HCT116 (cell line): Measurements from ENCODE around the gene PEX26. TPM values are rescaled to one million over a fixed set of nuclear protein-coding genes. Genes with fewer than 3 reads are reported as not detected.

Experiments used
- ATAC-seq: fragments of 200-7000 bp; cut with Tn5 transposase; 2 replicates; pipeline ENCODE4 v1.9.1; 2020; ENCODE audit warnings: mild to moderate bottlenecking, moderate library complexity
- BruUV-seq: library from RNA; stranded (reverse); fragments of 400-500 nt; replicated peaks from 2 replicates; lab custom pipeline; 2021; lab: Mats Ljungman, UMichigan
- CTCF ChIA-PET: fragments of 300-600 bp; sonication (Branson Sonifier 250); formaldehyde crosslinking; loops from one replicate; lab custom pipeline; 2021; ENCODE audit warnings: antibody characterized with exemption; lab: Charles Lee
- POLR2A ChIA-PET: fragments of 300-600, 350-600 bp; sonication (Branson Sonifier 250); formaldehyde crosslinking; loops from one replicate; lab custom pipeline; 2021; ENCODE audit warnings: antibody characterized with exemption; lab: Charles Lee
- RAD21 ChIA-PET, 2 experiments: fragments of 300-600 bp; sonication (Branson Sonifier 250); formaldehyde crosslinking; loops; one replicate each; lab custom pipeline; 2023; ENCODE audit warnings: low total read pairs in 2 of 2; ENCODE audit not compliant: uncharacterized antibody in 2 of 2, unreplicated experiment in 2 of 2, low non-redundant PET in 1 of 2; lab: Charles Lee
- DNase-seq: peaks from one replicate; pipeline ENCODE4 v3.0.0-alpha.2; 2010; ENCODE audit warnings: low read depth, low spot score
- H2AFZ ChIP-seq: fragments of 200-600 bp; shearing (Covaris generic), sonication (generic); 2 replicates; pipeline ENCODE4 v1.6.1; 2017; ENCODE audit warnings: low read depth, mixed run types, mixed read lengths, antibody characterized with exemption, low read length; ENCODE audit not compliant: poor library complexity, severe bottlenecking
- H3K27ac ChIP-seq: 2 replicates; pipeline ENCODE4 v1.5.1; 2012; ENCODE audit warnings: low read depth, low read length
- H3K27me3 ChIP-seq: fragments of 200-600 bp; sonication (generic); 2 replicates; pipeline ENCODE4 v1.6.1; 2016; ENCODE audit warnings: mixed run types, low read length, mixed read lengths; ENCODE audit not compliant: insufficient read depth
- H3K36me3 ChIP-seq, 2 experiments: fragments of 200-500 bp in 1 of 2; fragments of 200-600 bp in 1 of 2; sonication (Bioruptor generic) in 1 of 2; sonication (generic) in 1 of 2; 2 replicates each; pipeline versions ENCODE4 v1.5.1 to v1.6.1; 2014 to 2016; ENCODE audit warnings: low read length in 2 of 2, inconsistent platforms in 1 of 2, mixed read lengths in 1 of 2, mixed run types in 1 of 2; ENCODE audit not compliant: insufficient read depth in 2 of 2, control insufficient read depth in 1 of 2
- H3K4me1 ChIP-seq, 2 experiments: fragments of 200-600 bp in 1 of 2; sonication (generic) in 1 of 2; 2 replicates each; pipeline versions ENCODE4 v1.5.1 to v1.6.1; 2012 to 2017; ENCODE audit warnings: low read length in 2 of 2, inconsistent platforms in 1 of 2, mild to moderate bottlenecking in 1 of 2, mixed read lengths in 1 of 2, mixed run types in 1 of 2, moderate library complexity in 1 of 2; ENCODE audit not compliant: insufficient read depth in 2 of 2, control insufficient read depth in 1 of 2
- H3K4me2 ChIP-seq: fragments of 200-600 bp; sonication (generic); 2 replicates; pipeline ENCODE4 v1.6.1; 2017; ENCODE audit warnings: mixed run types, low read length, mixed read lengths
- H3K4me3 ChIP-seq, 2 experiments: fragments of 200-600 bp in 1 of 2; sonication (generic) in 1 of 2; replicated peaks in 1 of 2; 2 replicates each; pipeline ENCODE4 v1.5.1; 2011 to 2016; ENCODE audit warnings: low read length in 2 of 2, control low read depth in 1 of 2, low read depth in 1 of 2, mild to moderate bottlenecking in 1 of 2, mixed read lengths in 1 of 2, mixed run types in 1 of 2
- H3K79me2 ChIP-seq: fragments of 200-600 bp; sonication (generic); 2 replicates; pipeline ENCODE4 v1.6.1; 2017; ENCODE audit warnings: mild to moderate bottlenecking, mixed run types, low read length, moderate library complexity, mixed read lengths; ENCODE audit not compliant: insufficient read depth
- H3K9ac ChIP-seq: fragments of 200-600 bp; sonication (generic); 2 replicates; pipeline ENCODE4 v1.6.1; 2016; ENCODE audit warnings: low read length, mixed read lengths
- H3K9me2 ChIP-seq: fragments of 200-600 bp; sonication (generic), shearing (Covaris generic); 2 replicates; pipeline ENCODE4 v1.6.1; 2017; ENCODE audit warnings: mixed run types, mild to moderate bottlenecking, moderate library complexity; ENCODE audit not compliant: insufficient read depth
- H3K9me3 ChIP-seq, 2 experiments: fragments of 200-500 bp in 1 of 2; fragments of 200-600 bp in 1 of 2; sonication (Bioruptor generic) in 1 of 2; sonication (generic) in 1 of 2; 2 replicates each; pipeline ENCODE4 v1.6.1; 2014 to 2017; ENCODE audit warnings: low read length in 2 of 2, mixed read lengths in 2 of 2, inconsistent platforms in 1 of 2, low read depth in 1 of 2, mild to moderate bottlenecking in 1 of 2, mixed run types in 1 of 2, moderate library complexity in 1 of 2; ENCODE audit not compliant: control insufficient read depth in 1 of 2, insufficient read depth in 1 of 2
- H4K20me1 ChIP-seq: fragments of 200-600 bp; sonication (generic), shearing (Covaris generic); 2 replicates; pipeline ENCODE4 v1.6.1; 2017; ENCODE audit warnings: mixed run types, mild to moderate bottlenecking, moderate library complexity; ENCODE audit not compliant: insufficient read depth
- CEBPB ChIP-seq: IDR thresholded peaks from 2 replicates; pipeline ENCODE4 v1.6.1; 2012; ENCODE audit warnings: low read depth
- CTCF ChIP-seq, 3 experiments: fragments of 200-600 bp in 1 of 3; sonication (generic) in 1 of 3; IDR thresholded peaks in 2 of 3; conservative IDR thresholded peaks in 1 of 3; 2 replicates each; pipeline ENCODE4 v1.5.1; 2012 to 2017; ENCODE audit warnings: low read depth in 2 of 3, low read length in 2 of 3, antibody characterized with exemption in 1 of 3, borderline replicate concordance in 1 of 3, control low read depth in 1 of 3, mild to moderate bottlenecking in 1 of 3, mixed read lengths in 1 of 3, mixed run types in 1 of 3, moderate library complexity in 1 of 3; ENCODE audit not compliant: insufficient read depth in 1 of 3
- MAX ChIP-seq: IDR thresholded peaks from 2 replicates; pipeline ENCODE4 v1.6.1; 2012
- POLR2A ChIP-seq: IDR thresholded peaks from 2 replicates; pipeline ENCODE4 v1.7.0; 2011; ENCODE audit warnings: borderline replicate concordance; ENCODE audit not compliant: insufficient read depth, insufficient read length; ENCODE audit errors: extremely low read depth
- intact Hi-C: fragments of 100-400 bp; cut with micrococcal nuclease; formaldehyde crosslinking; loops from 2 replicates; pipeline ENCODE4 v1.10.0; 2022
- total RNA-seq: library from RNA; stranded (reverse); gene quantifications from one replicate; pipeline ENCODE4 v1.2.1, GENCODE V29; 2021; ENCODE audit not compliant: unreplicated experiment

PEX26 gene
- total RNA-seq, 1 experiment from 2014 or later = 26.4 TPM

GRCh38 chr22:18033204-18033998 lies 44.4 kb upstream of the PEX26 start:
- H3K9ac ChIP-seq = no peak overlapping the region
- H3K27ac ChIP-seq = peak overlapping the region; percentile 82; the same call in 1 of the 2 replicates
- no peaks in the 10 kb centered on the region for H3K36me3 ChIP-seq
- intact Hi-C loops = no loop called here
- no peak overlapping the region for H3K4me3 ChIP-seq
- POLR2A ChIA-PET = interaction anchor here (1.3 kb wide), 1 partner anchor 12 kb away, joined by 3 read pairs; no protein-coding TSS in a partner anchor
- BruUV-seq = no TSS peak
- H3K4me2 ChIP-seq = peak overlapping the region; percentile 68
- H3K4me1 ChIP-seq = peaks cover 37 to 49% of the 10 kb centered on the region in 2 experiments
- RAD21 ChIA-PET = no interaction called here
- no peaks in the 10 kb centered on the region for H4K20me1 ChIP-seq
- H3K79me2 ChIP-seq = no peaks in the 10 kb centered on the region
- H3K27me3 ChIP-seq = no peaks in the 10 kb centered on the region
- peak overlapping the region; percentile 56 for H2AFZ ChIP-seq
- no peak for TF ChIP-seq POLR2A
- 0 out of 6 replicates have a peak, but pooled peaks of 1 of the 3 experiments have one; percentile 7 for TF ChIP-seq CTCF (IDR thresholded peaks at IDR 0.05 in 2 of 3, conservative IDR thresholded peaks at IDR 0.05 in 1 of 3; ENCODE audit: borderline replicate concordance in 1 of 3, insufficient read depth in 1 of 3, low read depth in 2 of 3, low read length in 2 of 3)
- no peak for TF ChIP-seq MAX
- DNase-seq (no peak), ATAC-seq (no peak)
- no peaks in the 10 kb centered on the region for H3K9me2 ChIP-seq
- no peaks in the 10 kb centered on the region for H3K9me3 ChIP-seq
- CTCF ChIA-PET = interaction anchor here (1.0 to 1.7 kb wide), 3 partner anchors 10 to 248 kb away, joined by 3 to 7 read pairs (median 5); no protein-coding TSS in a partner anchor

GRCh38 chr22:18034076-18034475 lies 43.7 kb upstream of the PEX26 start:
- Histone ChIP-seq H2AFZ (peak overlapping the region; percentile 56), H3K79me2 (no peaks in the 10 kb centered on the region), H3K9ac (no peak overlapping the region), H3K4me1 (peaks cover 37 to 49% of the 10 kb centered on the region in 2 experiments), H3K4me2 (no peak overlapping the region), H3K9me3 (no peaks in the 10 kb centered on the region), H3K9me2 (no peaks in the 10 kb centered on the region), H3K27ac (no peak overlapping the region), H4K20me1 (no peaks in the 10 kb centered on the region), H3K36me3 (no peaks in the 10 kb centered on the region), H3K4me3 (no peak overlapping the region), H3K27me3 (no peaks in the 10 kb centered on the region)
- DNase-seq (no peak), ATAC-seq (no peak)
- ChIA-PET RAD21 (no interaction called here), CTCF (interaction anchor here (1.0 to 1.7 kb wide), 3 partner anchors 11 to 249 kb away, joined by 3 to 7 read pairs (median 5); no protein-coding TSS in a partner anchor), POLR2A (interaction anchor here (1.3 kb wide), 1 partner anchor 12 kb away, joined by 3 read pairs; no protein-coding TSS in a partner anchor)
- TF ChIP-seq CEBPB = no peak
- intact Hi-C loops = no loop called here
- BruUV-seq = no TSS peak
